Measurements from ENCODE around the gene ADAMTS18.

Gene ADAMTS18

DNA sequence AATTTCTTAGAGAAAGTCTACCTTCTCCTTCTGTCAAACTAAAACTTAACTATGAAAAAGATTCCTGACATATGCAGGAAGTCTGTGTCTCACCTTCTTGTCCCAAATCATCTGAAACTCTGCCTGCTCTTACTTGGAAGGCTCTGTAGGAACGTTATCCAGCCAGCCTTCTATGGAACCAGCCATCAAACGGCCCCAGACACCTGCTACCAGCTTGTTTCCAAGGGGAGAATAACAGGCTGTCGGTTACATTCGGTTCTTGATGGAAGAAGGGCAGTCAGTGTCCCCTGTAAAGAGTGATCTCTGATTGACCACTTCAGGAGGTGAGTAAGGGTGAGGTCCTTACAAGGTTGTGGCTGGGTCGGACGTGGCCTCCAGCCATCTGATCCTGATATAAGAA, 1.7 kb downstream of the ADAMTS18 start:
- DNase-seq, result no peak

GRCh38 chr16:77432264-77432663, 2.6 kb downstream of the ADAMTS18 start:
- DNase-seq, result no peak

- no peak for DNase-seq
Measured at GRCh38 chr16:77430787-77431585, 3.8 kb downstream of the ADAMTS18 start.

DNA sequence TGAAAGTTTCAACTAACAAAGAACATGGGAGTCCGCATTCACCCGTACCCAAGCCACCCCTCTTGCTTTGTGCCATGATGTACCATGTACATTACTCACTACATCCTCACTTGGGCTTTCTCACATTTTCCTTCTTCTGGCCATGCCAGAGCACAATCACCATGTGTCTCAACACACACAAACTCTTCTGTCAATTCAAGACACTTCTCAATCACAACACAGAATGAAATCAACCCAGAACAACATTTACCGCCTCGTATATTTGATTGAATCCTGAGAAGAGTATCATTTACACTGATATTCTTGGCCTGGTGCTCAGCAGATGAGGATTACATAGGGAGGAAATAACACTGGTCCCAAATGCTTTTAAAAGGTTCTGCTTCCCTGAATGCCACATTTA, 4.5 kb downstream of the ADAMTS18 start:
- no peak for DNase-seq

GRCh38 chr16:77424871-77425604, 9.8 kb downstream of the ADAMTS18 start:
- DNase-seq, result no peak

- DNase-seq, result no peak
Measured at GRCh38 chr16:77422196-77422784, 12.5 kb downstream of the ADAMTS18 start.

- no peak for DNase-seq
Measured at GRCh38 chr16:77416939-77417480, 17.8 kb downstream of the ADAMTS18 start.

DNA sequence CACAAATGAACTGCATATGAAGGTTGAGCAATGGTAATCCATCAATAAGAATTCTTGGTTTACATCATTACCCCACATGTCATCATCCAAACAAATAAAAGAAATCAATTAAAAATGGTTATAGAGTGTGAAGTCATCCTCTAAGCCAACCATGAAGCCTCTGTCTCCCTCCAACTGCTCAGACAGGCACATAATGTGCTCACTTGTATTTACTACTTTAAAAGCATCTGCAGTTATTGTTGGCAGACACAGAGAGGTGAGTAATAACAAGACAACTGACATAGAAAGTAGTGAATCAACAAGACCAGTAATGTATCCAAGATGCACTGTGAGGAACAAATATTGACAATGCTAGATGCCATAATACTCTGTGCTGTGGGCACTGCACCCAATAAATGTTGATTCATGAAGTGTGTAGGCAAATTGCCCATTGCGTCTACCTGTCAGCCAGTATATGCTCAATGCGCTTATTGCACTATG, 20.0 kb downstream of the ADAMTS18 start:
- peak; percentile 53 for DNase-seq

DNA sequence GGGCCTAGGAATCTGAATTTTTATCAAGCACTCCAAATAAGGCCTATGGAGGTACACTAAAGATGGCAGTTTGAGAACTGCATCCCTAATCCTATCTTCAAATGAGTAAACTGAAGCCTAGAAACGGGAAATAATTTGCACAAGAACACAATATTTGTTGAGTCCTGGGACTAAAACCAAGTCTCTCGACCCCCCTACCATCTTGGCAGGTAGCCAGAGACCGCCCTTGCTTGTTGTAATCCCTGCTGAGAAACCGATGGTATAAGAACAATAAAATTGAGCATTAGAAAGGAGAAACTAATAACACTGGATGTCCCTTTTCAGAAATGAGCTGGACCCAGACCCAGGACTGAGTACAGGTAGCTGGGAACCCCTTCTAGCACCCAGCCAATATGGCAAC, 24.4 kb downstream of the ADAMTS18 start:
- no peak for DNase-seq

DNA sequence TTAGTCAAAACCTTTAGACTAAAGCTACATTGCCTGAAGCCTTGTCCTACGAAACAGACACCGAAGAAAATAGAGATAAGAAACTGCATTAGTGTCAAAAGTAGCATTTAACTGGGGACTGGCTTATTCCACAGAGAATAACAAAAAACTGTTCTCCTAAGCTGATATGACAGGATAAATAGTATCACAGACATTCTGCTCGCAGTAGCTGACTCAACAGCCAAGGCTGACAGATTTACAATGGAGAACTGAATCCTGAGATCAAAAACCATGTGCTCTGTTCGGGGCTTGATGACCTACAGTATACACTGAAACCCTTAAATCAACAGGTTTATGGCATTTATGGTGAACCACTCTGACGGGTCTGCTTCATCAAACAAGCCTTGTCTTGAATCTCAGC, 25.5 kb downstream of the ADAMTS18 start:
- no peak for DNase-seq

GRCh38 chr16:77408607-77409006, 26.2 kb downstream of the ADAMTS18 start:
- DNase-seq, result no peak

DNA sequence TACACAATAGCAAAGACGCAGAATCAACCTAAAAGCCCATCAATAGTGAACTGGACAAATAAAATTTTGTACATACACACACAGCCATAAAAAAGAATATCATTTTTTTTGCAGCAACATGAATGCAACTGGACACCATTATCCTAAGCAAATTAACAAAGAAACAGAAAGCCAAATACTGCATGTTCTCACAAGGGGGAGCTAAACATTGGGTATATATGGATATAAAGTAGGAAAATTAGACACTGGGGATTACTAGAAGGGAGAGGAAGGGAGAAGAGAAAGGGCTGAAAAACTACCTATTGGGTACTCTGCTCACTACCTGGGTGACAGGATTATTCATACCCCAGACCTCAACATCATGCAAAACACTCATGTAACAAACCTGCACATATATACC, 28.2 kb downstream of the ADAMTS18 start:
- DNase-seq, result no peak

GRCh38 chr16:77404775-77405174, 30.1 kb downstream of the ADAMTS18 start:
- DNase-seq, result no peak

- DNase-seq, result no peak
Measured at GRCh38 chr16:77403732-77404131, 31.1 kb downstream of the ADAMTS18 start.

- no peak for DNase-seq
Measured at GRCh38 chr16:77402672-77403071, 32.2 kb downstream of the ADAMTS18 start.

DNA sequence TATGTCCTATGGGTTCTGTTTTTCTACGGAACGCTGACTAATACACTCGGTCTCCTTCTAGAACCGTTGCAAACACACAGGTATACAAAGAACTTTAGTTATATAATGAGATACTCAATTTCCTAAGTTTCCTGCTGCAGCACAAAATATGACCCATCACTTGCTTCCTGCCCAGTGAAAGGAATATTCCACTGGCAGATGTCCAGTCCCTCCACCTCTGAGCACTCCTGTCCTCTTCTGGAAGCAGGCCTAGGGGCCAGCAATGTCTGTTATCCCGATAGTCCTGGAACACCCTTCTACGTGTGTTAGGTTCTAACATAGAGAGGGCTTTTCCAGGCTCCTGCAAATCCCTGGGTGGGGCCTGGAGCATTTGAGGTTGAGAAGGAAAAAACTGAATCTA, 32.7 kb downstream of the ADAMTS18 start:
- no peak for DNase-seq

DNA sequence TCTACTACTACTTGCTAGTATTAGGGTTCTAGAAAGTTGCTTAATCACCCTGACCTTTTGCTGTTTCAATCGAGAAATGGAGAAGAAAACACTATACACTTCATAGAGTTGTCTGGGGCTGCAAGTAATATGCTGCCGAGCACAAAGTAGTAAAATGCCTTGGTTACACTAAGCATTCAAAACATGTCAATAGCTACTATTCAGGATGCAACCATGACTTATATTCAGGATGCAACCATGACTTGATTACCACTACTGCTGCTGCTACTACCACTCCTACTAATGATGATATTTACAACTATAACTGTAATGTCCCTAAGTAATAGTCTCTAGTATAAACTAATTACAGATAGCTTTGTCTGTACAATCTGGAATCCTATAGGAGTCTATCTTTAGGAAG, 35.3 kb downstream of the ADAMTS18 start:
- DNase-seq, result no peak

GRCh38 chr16:77399066-77399465, 35.8 kb downstream of the ADAMTS18 start:
- no peak for DNase-seq

DNA sequence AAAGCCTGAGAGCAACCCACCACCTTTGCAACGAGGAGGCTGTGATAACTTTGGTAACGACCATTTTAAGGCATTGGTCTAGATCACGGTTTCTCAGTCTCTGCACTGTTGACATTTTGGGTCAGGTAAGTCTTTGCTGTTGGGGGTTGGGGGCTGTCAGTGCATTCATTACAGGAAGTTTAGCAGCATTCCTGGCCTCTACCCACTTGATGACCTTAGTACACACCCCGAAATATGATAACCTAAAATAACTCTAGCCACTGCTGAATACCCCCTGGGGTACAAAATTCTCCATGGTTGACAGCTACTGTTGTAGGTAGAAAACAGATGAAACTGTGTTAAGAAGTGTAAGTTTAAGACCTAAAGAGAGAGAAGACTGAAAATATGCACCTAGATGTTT, 36.3 kb downstream of the ADAMTS18 start:
- no peak for DNase-seq

- no peak for DNase-seq
Measured at GRCh38 chr16:77396461-77396860, 38.4 kb downstream of the ADAMTS18 start.

- DNase-seq, result no peak
Measured at GRCh38 chr16:77394699-77395098, 40.1 kb downstream of the ADAMTS18 start.

GRCh38 chr16:77393955-77394354, 40.9 kb downstream of the ADAMTS18 start:
- DNase-seq, result no peak

DNA sequence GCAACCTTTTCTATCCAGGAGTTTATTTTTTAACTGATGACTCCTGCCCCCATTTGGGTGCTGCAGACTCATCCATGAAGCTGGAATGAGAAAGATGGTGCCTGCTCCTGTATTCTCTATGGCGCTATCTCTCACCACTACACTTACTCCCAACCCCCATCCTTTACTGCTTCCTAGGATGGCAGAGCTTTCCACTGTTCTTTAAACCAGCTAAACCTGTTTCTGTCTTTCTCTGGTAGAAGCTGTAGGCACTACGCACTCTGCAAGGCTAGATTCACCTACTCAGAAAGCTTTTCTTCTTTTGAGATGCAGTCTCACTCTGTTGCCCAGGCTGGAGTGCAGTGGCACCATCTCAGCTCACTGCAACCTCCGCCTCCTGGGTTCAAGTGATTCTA, 47.0 kb downstream of the ADAMTS18 start:
- no peak for DNase-seq
